ENCODE measurements around the gene MYO3B.
"Not testable (repeated sequence)": the region's sequence is repeated elsewhere in the genome, so short reads cannot be mapped to it uniquely, and the experiment has no call there.

Gene MYO3B

DNA sequence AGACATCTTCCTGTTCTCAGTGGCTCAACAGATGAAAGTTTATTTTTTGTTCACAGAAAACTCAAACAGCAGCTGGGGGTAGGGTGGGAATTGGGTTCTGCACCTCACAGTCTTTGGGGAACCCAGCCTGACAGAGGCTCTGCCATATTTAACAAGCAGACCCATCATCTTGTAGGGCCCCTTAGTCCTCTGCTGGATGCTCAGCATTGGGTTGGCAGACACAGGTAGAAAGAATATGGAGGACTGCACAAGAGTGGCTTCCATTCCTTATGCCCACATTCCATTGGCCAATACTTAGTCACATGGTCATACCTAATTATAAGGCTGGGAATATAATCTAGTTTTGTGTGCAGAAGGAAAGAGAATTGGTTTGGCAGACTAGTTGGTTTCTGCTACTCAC, 89.1 kb downstream of the MYO3B start:
- TF ChIP-seq, protein P1, sequence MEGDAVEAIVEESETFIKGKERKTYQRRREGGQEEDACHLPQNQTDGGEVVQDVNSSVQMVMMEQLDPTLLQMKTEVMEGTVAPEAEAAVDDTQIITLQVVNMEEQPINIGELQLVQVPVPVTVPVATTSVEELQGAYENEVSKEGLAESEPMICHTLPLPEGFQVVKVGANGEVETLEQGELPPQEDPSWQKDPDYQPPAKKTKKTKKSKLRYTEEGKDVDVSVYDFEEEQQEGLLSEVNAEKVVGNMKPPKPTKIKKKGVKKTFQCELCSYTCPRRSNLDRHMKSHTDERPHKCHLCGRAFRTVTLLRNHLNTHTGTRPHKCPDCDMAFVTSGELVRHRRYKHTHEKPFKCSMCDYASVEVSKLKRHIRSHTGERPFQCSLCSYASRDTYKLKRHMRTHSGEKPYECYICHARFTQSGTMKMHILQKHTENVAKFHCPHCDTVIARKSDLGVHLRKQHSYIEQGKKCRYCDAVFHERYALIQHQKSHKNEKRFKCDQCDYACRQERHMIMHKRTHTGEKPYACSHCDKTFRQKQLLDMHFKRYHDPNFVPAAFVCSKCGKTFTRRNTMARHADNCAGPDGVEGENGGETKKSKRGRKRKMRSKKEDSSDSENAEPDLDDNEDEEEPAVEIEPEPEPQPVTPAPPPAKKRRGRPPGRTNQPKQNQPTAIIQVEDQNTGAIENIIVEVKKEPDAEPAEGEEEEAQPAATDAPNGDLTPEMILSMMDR (conservative IDR thresholded peaks at IDR 0.05; ENCODE audit: low read depth, low read length), result no peak
- DNase-seq (ENCODE audit: low read depth), result no peak
- H3K4me3 ChIP-seq (ENCODE audit: low read depth, low read length), result no peak overlapping the region

DNA sequence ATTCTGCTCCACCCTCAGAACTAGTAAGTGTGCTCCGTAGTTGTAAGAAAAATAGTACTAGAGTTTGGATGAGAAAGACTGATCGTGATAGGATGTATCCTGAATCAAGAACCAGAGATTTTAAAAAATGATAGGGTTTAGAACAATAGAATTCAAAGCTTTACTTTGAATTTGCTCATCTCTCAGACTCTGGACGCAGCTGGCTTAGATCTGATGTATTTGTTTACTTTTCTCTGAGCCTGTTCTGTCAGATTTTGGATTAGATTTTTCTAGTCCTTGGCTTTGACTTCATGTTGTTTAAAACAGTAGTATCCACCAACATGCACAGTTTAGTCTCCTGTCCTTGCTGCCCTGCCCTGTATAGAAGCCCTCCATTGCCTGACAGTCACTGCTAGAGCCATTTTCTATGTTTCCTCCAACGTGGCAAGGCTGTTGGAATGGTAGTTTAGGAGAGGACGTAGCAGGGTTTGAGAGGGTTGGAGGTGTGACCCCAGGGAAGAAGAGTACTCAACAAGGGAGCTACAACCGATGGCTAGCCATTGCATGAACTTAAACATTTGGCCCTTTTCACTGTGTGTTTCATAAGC, 92.4 kb downstream of the MYO3B start:
- TF ChIP-seq, protein P1 (conservative IDR thresholded peaks at IDR 0.05; ENCODE audit: low read depth, low read length), result no peak
- no peak for DNase-seq (ENCODE audit: low read depth)
- no peak overlapping the region for H3K4me3 ChIP-seq (ENCODE audit: low read depth, low read length)

DNA sequence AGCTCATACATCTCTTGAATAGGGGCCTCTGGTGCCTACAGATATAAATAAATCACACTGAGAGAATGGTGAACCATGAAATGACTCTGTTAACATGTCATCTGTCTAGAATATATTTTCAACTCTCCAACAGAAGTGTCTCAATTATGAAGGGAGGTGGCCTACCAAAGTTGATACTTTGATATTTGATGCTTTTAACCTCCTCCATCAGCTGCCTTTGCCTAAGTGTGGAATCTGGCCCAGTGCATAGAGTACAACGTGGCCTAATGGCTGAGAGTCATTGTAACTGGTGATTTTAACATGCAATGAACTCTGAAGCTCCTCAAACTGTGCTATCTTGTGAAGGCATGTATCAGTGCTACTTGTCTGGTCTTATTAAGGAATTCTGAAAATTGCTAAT, 93.4 kb downstream of the MYO3B start:
- DNase-seq (ENCODE audit: low read depth), result peak; percentile 8
- TF ChIP-seq, protein P1 (conservative IDR thresholded peaks at IDR 0.05; ENCODE audit: low read depth, low read length), result no peak

DNA sequence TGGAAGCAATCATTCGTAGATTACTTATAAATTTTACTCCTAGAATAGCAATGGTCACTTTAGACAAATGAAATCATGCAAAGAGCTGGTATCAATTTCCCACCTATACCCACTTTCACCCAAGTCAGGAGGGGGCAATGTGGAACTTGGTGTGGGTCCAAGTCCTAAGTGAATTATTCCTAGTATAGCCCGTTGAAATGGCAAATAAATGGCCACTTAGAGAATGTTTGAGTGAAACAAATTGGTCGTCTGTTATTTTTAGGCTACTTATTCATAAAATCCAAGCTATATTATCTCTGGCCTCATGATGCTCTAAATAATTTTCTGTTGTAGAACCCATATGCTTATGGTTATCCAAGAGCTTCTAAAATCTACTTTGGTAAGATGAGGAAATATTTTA, 98.1 kb downstream of the MYO3B start:
- TF ChIP-seq, protein P1 (conservative IDR thresholded peaks at IDR 0.05; ENCODE audit: low read depth, low read length), result no peak
- no peak for DNase-seq (ENCODE audit: low read depth)
- no peak overlapping the region for H3K4me3 ChIP-seq (ENCODE audit: low read depth, low read length)

More for the DNA sequence above, 93.4 kb downstream of the MYO3B start:
- no peak overlapping the region for H3K4me3 ChIP-seq (ENCODE audit: low read depth, low read length)

DNA sequence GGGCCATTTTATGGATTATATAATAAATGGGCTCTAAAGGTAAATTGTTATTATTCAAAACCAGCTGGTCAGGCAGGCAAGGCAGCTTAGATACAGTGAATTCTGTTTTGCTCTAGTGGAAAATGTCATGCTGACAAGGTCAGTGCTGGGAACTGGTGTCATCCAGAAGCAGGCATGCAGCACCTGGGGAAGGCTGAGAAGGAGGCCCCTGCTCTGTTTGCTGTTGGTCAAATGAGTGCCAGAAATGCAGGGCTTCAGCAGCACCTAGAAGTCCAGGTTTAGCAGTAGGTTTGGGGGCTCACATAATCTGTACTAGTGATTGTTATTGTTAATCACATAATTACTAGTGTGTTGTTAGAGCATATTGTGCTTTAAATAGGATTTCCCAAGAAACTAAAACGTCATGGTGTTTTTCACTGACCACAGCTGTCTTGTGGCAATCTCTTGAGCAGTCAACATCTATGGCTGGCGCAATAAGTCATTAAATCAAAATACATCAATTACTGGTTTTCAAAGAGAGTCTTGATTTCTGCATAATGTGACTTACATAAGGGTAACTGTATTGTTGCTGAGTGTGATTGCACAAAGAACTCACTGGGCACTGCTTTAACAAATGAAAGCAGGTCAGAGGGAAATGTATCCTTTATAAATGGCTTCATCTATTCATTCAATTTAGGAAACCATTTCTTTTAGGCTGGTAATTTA, 99.1 kb downstream of the MYO3B start:
- DNase-seq (ENCODE audit: low read depth), result no peak
- TF ChIP-seq, protein P1 (conservative IDR thresholded peaks at IDR 0.05; ENCODE audit: low read depth, low read length), result no peak
- no peak overlapping the region for H3K4me3 ChIP-seq (ENCODE audit: low read depth, low read length)

DNA sequence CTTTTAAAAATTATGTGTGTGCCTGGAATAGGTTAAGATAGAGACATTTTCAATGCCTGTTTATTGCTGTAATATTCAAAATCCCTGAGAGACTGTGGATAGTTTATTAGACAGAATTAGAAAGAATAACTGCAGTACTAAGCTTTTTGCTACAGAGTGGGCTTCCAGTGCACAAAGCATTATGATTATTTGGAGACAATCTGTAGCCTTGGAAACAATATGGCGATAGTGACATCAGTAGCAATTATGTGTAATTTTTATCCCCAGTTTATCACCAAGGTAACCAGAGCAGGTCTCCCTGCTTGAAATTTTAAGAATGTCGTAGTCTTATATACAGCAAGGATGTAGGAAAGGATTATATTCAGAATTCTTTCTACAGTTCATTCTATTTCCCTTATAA, 100.0 kb downstream of the MYO3B start:
- TF ChIP-seq, protein P1 (conservative IDR thresholded peaks at IDR 0.05; ENCODE audit: low read depth, low read length), result no peak

DNA sequence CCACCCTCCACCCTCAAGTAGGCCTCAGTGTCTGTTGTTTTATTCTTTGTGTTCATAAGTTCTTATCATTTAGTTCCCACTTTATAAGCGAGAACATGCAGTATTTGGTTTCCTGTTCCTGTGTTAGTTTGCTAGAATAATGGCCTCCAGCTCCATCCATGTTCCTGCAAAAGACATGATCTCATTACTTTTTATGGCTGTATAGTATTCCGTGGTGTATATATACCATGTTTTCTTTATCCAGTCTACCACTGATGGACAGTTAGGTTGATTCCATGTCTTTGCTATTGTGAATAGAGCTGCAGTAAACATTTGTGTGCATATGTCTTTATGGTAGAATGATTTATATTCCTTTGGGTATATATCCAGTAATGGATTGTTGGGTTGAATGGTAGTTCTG, 101.7 kb downstream of the MYO3B start:
- not testable (repeated sequence) for DNase-seq (ENCODE audit: low read depth); H3K4me3 ChIP-seq (ENCODE audit: low read depth, low read length)

More for the DNA sequence above, 100.0 kb downstream of the MYO3B start:
- DNase-seq (ENCODE audit: low read depth), result no peak
- no peak overlapping the region for H3K4me3 ChIP-seq (ENCODE audit: low read depth, low read length)
